IMR-90 (cell line): ENCODE results near the gene PRF1. TPM values are rescaled to one million over a fixed set of nuclear protein-coding genes. Genes with fewer than 3 reads are reported as not detected.
"Not testable (repeated sequence)": the region's sequence is repeated elsewhere in the genome, so short reads cannot be mapped to it uniquely, and the experiment has no call there.

Experiments
- ATAC-seq: fragments of 200-7000 bp; cut with Tn5 transposase; 2 replicates; pipeline ENCODE4 v1.9.1; 2020; ENCODE audit warnings: low read depth, mild to moderate bottlenecking, moderate library complexity
- BruUV-seq: library from RNA; stranded (reverse); fragments of 400-500 nt; replicated peaks from 2 replicates; lab custom pipeline; 2021; lab: Mats Ljungman, UMichigan
- CTCF ChIA-PET: fragments of 300-600 bp; formaldehyde crosslinking; extraction: SDS; loops from one replicate; lab custom pipeline; 2021; ENCODE audit warnings: antibody characterized with exemption; lab: Yijun Ruan, JAX
- POLR2A ChIA-PET: fragments of 300-600 bp; sonication (Branson Sonifier 250); formaldehyde crosslinking; loops from one replicate; lab custom pipeline; 2022; ENCODE audit warnings: antibody characterized with exemption; ENCODE audit not compliant: unreplicated experiment; lab: Charles Lee
- DNase-seq: peaks from one replicate; pipeline ENCODE4 v3.0.0; 2013
- H2AFZ ChIP-seq: replicated peaks from 2 replicates; pipeline ENCODE3; 2013; ENCODE audit warnings: low read length, mild to moderate bottlenecking; ENCODE audit not compliant: poor library complexity
- H2AK5ac ChIP-seq: 2 replicates; pipeline ENCODE4 v1.6.1; 2013; ENCODE audit warnings: low read depth, low read length, inconsistent platforms
- H2AK9ac ChIP-seq: replicated peaks from 2 replicates; pipeline ENCODE3; 2013; ENCODE audit warnings: mild to moderate bottlenecking, low read depth, low read length, moderate library complexity; ENCODE audit not compliant: poor library complexity
- H2BK120ac ChIP-seq: 2 replicates; pipeline ENCODE4 v1.6.1; 2013; ENCODE audit warnings: low read depth, low read length, inconsistent platforms
- H2BK15ac ChIP-seq: 3 replicates; pipeline ENCODE4 v1.6.1; 2013; ENCODE audit warnings: low read depth, low read length, inconsistent platforms
- H2BK20ac ChIP-seq: 2 replicates; pipeline ENCODE4 v1.6.1; 2013; ENCODE audit warnings: low read depth, mild to moderate bottlenecking, inconsistent platforms, low read length, moderate library complexity
- H2BK5ac ChIP-seq: 2 replicates; pipeline ENCODE4 v1.6.1; 2013; ENCODE audit warnings: mild to moderate bottlenecking, low read depth, low read length, inconsistent platforms; ENCODE audit not compliant: poor library complexity, severe bottlenecking
- H3K14ac ChIP-seq: replicated peaks from 2 replicates; pipeline ENCODE4 v1.6.1; 2013; ENCODE audit warnings: low read depth, low read length, inconsistent platforms
- H3K18ac ChIP-seq: 2 replicates; pipeline ENCODE4 v1.6.1; 2013; ENCODE audit warnings: low read depth, low read length, control low read depth
- H3K23ac ChIP-seq: 2 replicates; pipeline ENCODE4 v1.6.1; 2013; ENCODE audit warnings: low read depth, low read length, inconsistent platforms
- H3K27ac ChIP-seq: 2 replicates; pipeline ENCODE4 v1.5.1; 2013; ENCODE audit warnings: mild to moderate bottlenecking, control low read depth, low read length; ENCODE audit not compliant: insufficient read depth
- H3K27me3 ChIP-seq: 2 replicates; pipeline ENCODE4 v1.6.1; 2013; ENCODE audit warnings: low read length; ENCODE audit not compliant: control insufficient read depth, insufficient read depth
- H3K36me3 ChIP-seq: 2 replicates; pipeline ENCODE4 v1.6.1; 2013; ENCODE audit warnings: low read length, mixed read lengths; ENCODE audit not compliant: control insufficient read depth, insufficient read depth
- H3K4ac ChIP-seq: 2 replicates; pipeline ENCODE4 v1.6.1; 2013; ENCODE audit warnings: low read depth, low read length, inconsistent platforms
- H3K4me1 ChIP-seq: 2 replicates; pipeline ENCODE4 v1.6.1; 2013; ENCODE audit warnings: low read length, mixed read lengths; ENCODE audit not compliant: control insufficient read depth, insufficient read depth
- H3K4me2 ChIP-seq: 2 replicates; pipeline ENCODE4 v1.6.1; 2013; ENCODE audit warnings: low read depth, mild to moderate bottlenecking, control low read depth, low read length, moderate library complexity
- H3K4me3 ChIP-seq: 2 replicates; pipeline ENCODE4 v1.5.1; 2013; ENCODE audit warnings: low read depth, mild to moderate bottlenecking, control low read depth, low read length, moderate library complexity; ENCODE audit not compliant: insufficient read depth
- H3K56ac ChIP-seq: 2 replicates; pipeline ENCODE4 v1.6.1; 2013; ENCODE audit warnings: low read length, inconsistent platforms; ENCODE audit not compliant: insufficient read depth; ENCODE audit errors: extremely low read depth
- H3K79me1 ChIP-seq, 2 experiments: 2 replicates each; pipeline ENCODE4 v1.6.1; 2013; ENCODE audit warnings: low read length in 2 of 2, inconsistent platforms in 1 of 2, low read depth in 1 of 2
- H3K9ac ChIP-seq: 2 replicates; pipeline ENCODE4 v1.6.1; 2013; ENCODE audit warnings: low read depth, low read length, control low read depth
- H3K9me1 ChIP-seq: 2 replicates; pipeline ENCODE4 v1.6.1; 2013; ENCODE audit warnings: low read length, inconsistent platforms; ENCODE audit not compliant: insufficient read depth
- H3K9me3 ChIP-seq: 2 replicates; pipeline ENCODE4 v1.6.1; 2013; ENCODE audit warnings: low read length; ENCODE audit not compliant: control insufficient read depth, insufficient read depth
- H4K20me1 ChIP-seq: 2 replicates; pipeline ENCODE4 v1.6.1; 2013; ENCODE audit warnings: low read length, inconsistent platforms; ENCODE audit not compliant: insufficient read depth
- H4K5ac ChIP-seq: 2 replicates; pipeline ENCODE4 v1.6.1; 2013; ENCODE audit warnings: mild to moderate bottlenecking, low read depth, low read length, control low read depth
- H4K8ac ChIP-seq, 2 experiments: 2 replicates each; pipeline ENCODE4 v1.6.1; 2013; ENCODE audit warnings: low read depth in 2 of 2, low read length in 2 of 2, control low read depth in 1 of 2, inconsistent platforms in 1 of 2
- H4K91ac ChIP-seq: 2 replicates; pipeline ENCODE4 v1.6.1; 2013; ENCODE audit warnings: low read depth, low read length, inconsistent platforms; ENCODE audit not compliant: insufficient read depth
- WGBS, 2 experiments: methylation state at CpG; one replicate each; pipeline versions ENCODE4 v1.1.5 to v1.1.7; 2013; ENCODE audit warnings: missing lambda C conversion rate in 2 of 2; ENCODE audit not compliant: insufficient read length in 1 of 2; ENCODE audit errors: extremely low coverage in 2 of 2; 5-methylcytosine and 5-hydroxymethylcytosine counted together
- dilution Hi-C: fragments of 300-500 bp; cut with HindIII; formaldehyde crosslinking; loops from one replicate; pipeline ENCODE4 v1.14.3; 2018; ENCODE audit warnings: low sequenced_read_pairs; ENCODE audit not compliant: unreplicated experiment
- in situ Hi-C: fragments of 300-500 bp; cut with MboI; formaldehyde crosslinking; loops from 3 replicates; pipeline ENCODE4 v1.14.3; 2019; ENCODE audit warnings: low sequenced_read_pairs, inconsistent platforms, mixed read lengths
- intact Hi-C: fragments of 100-400 bp; cut with micrococcal nuclease; formaldehyde crosslinking; loops from 2 replicates; pipeline ENCODE4 v1.10.0; 2022
- polyA plus RNA-seq, 3 experiments: library from polyadenylated mRNA; depleted of rRNA; stranded (reverse); fragments of >200 nt; gene quantifications; 2 replicates each; pipeline ENCODE4 v1.2.3, GENCODE V29; 2012; ENCODE audit warnings: low replicate concordance in 1 of 3
- total RNA-seq: library from RNA; depleted of rRNA; stranded (reverse); fragments of >200 nt; gene quantifications from 2 replicates; pipeline ENCODE4 v1.2.3, GENCODE V29; 2012

The PRF1 gene
- total and polyA plus RNA-seq, 2 of the 4 experiments (the other 2 are of a cell fraction): not detected

DNA sequence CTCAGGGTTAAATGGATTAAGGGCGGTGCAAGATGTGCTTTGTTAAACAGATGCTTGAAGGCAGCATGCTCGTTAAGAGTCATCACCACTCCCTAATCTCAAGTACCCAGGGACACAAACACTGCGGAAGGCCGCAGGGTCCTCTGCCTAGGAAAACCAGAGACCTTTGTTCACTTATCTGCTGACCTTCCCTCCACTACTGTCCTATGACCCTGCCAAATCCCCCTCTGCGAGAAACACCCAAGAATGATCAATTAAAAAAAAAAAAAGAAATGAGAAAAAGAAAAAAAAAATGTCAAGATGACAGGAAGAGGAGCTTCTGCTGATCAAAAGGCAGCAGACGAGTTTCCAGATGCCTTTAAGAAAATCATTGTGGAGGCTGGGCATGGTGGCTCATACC is 29.2 kb upstream of the PRF1 start:
- H3K36me3 ChIP-seq, H3K9me3 ChIP-seq, H4K20me1 ChIP-seq, H3K9me1 ChIP-seq, H2AFZ ChIP-seq, H3K4me2 ChIP-seq, H4K8ac ChIP-seq, BruUV-seq, H2BK120ac ChIP-seq, H4K91ac ChIP-seq, H2AK9ac ChIP-seq, H3K14ac ChIP-seq, H3K4me1 ChIP-seq, POLR2A ChIA-PET, H3K27ac ChIP-seq, dilution Hi-C loops, H2BK15ac ChIP-seq, ATAC-seq, H3K18ac ChIP-seq, H2AK5ac ChIP-seq, DNase-seq, in situ Hi-C loops, H4K5ac ChIP-seq, intact Hi-C loops, H3K23ac ChIP-seq, H3K4me3 ChIP-seq, CTCF ChIA-PET, H3K27me3 ChIP-seq, H2BK5ac ChIP-seq, H3K56ac ChIP-seq, H3K79me1 ChIP-seq, H3K4ac ChIP-seq, H2BK20ac ChIP-seq, H3K9ac ChIP-seq: not testable (repeated sequence)
- no CpG with 5 or more reads among the region's 6 CpGs for WGBS, 2 experiments
